HAP-1 (cell line): ENCODE results near the gene RBM6.

Experiments used
- DNase-seq, 2 experiments: peaks; one replicate each; pipeline ENCODE4 v3.0.0-alpha.2; 2016 to 2020; ENCODE audit warnings: low spot score in 2 of 2
- H3K27me3 ChIP-seq: fragments of 250-450 bp; sonication (Bioruptor Pico); 2 replicates; pipeline ENCODE4 v1.5.1; 2020; ENCODE audit warnings: low read depth, mild to moderate bottlenecking, moderate library complexity
- H3K36me3 ChIP-seq: fragments of 250-450 bp; sonication (Bioruptor Pico); replicated peaks from 2 replicates; pipeline ENCODE4 v1.5.1; 2020; ENCODE audit warnings: mild to moderate bottlenecking
- H3K4me1 ChIP-seq: fragments of 250-450 bp; sonication (Bioruptor Pico); 2 replicates; pipeline ENCODE4 v1.5.1; 2020; ENCODE audit warnings: mild to moderate bottlenecking
- H3K4me3 ChIP-seq: fragments of 250-450 bp; sonication (Bioruptor Pico); 2 replicates; pipeline ENCODE4 v1.5.1; 2020; ENCODE audit warnings: mild to moderate bottlenecking, moderate library complexity
- H3K9me3 ChIP-seq: fragments of 250-450 bp; sonication (Bioruptor Pico); 2 replicates; pipeline ENCODE4 v1.5.1; 2020; ENCODE audit warnings: mild to moderate bottlenecking, moderate library complexity
- in situ Hi-C: fragments of 300-500 bp; cut with MboI; formaldehyde crosslinking; loops from 3 replicates; pipeline ENCODE4 v1.14.3; 2020; ENCODE audit warnings: low sequenced_read_pairs, inconsistent platforms, mixed read lengths

Gene RBM6

DNA sequence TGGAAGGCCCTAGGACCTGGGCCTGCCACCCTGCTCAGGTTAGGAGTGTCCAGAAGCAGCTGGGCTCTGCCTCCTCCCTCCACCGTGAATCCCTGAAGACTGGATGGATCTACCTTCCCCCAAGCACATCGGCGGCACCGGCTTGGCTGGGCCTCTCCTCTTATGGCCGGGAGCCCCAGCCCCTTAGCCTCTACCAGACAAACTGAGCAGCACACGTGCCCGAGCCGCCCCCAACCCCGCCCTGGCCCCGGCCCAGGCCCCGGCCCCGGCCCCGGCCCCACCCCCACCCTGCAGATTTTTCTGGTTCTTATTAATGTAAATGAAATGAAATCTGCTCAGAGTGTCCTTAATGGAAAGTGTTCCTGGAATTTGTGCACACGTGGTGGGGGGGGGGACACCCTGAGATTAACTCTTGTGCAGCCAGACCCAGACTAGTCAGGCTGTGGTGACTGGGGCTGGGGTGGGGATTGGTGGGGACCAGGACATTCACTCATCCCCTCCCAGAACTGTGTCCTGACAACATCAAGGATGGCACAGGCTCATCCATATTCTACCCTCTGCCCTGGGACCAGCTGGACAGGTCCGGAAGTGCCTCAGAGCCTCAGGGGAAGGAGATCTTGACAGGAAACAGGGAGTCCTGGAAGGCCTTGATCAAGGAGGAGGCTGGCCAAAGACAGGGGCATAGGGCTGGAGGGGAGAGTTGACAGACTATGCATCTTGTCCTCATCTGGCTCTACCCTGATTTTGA lies 184.3 kb downstream of the RBM6 start:
- in situ Hi-C loops, result loop anchor here (5.0 kb wide), 2 partner anchors 58 to 148 kb away; no protein-coding TSS in a partner anchor
- Histone ChIP-seq H3K9me3 (no peaks in the 10 kb centered on the region), H3K4me3 (no peak overlapping the region), H3K27me3 (no peaks in the 10 kb centered on the region), H3K4me1 (no peaks in the 10 kb centered on the region), H3K36me3 (peaks cover 17% of the 10 kb centered on the region)
- DNase-seq, result no peak

DNA sequence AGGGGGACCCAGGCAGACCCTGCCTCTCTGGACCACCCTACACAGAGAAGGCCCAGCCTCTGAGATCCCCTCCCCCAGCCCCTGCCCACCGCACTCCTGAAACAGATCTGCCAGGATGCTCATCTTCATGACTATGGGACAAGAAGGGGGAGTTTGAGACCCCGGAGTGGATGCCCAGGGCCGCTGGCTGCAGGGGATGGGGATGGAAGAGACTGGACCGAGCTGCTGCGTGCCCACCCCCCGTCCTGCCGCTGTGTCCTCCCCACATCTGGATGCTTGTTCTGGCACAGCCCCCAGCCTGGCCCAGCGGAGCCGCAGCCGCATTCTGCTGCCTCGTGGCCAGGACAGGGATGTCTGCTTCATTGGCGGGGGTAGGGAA lies 184.8 kb downstream of the RBM6 start:
- no peak for DNase-seq
- in situ Hi-C loops, result loop anchor here (5.0 kb wide), 2 partner anchors 58 to 148 kb away; no protein-coding TSS in a partner anchor
- H3K27me3 ChIP-seq, result no peaks in the 10 kb centered on the region

DNA sequence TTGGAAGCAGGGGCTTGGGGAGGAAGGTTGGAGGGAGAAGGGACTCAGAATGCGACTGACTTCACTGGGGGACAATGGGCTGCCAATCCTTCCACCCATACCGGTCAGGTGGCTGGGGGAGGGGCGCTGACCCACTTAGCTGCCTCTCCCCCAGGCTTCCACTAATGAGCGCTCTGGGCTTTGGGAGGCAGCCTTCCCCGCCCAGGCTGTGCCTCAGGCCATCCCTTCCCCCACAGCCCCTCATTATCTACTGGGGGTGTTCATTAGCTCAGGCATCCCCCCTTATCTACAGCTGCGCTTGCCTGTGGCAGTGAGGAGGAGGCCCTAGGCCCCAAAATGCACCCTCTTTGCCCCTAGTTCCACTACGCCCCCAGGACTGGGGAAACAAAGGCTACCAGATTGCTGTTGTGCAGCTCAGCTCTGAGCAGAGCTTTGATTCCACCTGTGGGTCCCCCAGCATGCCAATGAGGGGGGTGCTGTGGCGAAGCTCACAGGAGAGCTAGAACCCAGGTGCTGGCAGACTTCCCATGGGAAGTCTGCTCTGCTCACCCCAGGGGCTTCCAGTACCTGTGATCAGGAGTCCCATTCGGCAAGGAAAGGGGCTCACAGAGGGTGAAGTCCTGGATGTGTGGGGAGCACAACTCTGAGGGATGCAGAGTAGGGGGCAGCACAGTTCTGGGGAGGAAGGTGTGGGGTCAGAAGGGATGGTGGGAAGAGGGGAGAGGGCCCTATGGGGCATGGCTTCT lies 185.8 kb downstream of the RBM6 start:
- H3K4me3 ChIP-seq, result no peak overlapping the region
- peaks cover 5% of the 10 kb centered on the region for H3K36me3 ChIP-seq
- in situ Hi-C loops, result no loop called here
- DNase-seq, result no peak
- no peaks in the 10 kb centered on the region for H3K27me3 ChIP-seq
- no peaks in the 10 kb centered on the region for H3K9me3 ChIP-seq
- H3K4me1 ChIP-seq, result no peaks in the 10 kb centered on the region

More for the DNA sequence above, 184.8 kb downstream of the RBM6 start:
- Histone ChIP-seq H3K4me1 (no peaks in the 10 kb centered on the region), H3K9me3 (no peaks in the 10 kb centered on the region), H3K4me3 (no peak overlapping the region), H3K36me3 (peaks cover 15% of the 10 kb centered on the region)

- Histone ChIP-seq H3K4me3 (no peak overlapping the region), H3K9me3 (no peaks in the 10 kb centered on the region), H3K27me3 (no peaks in the 10 kb centered on the region), H3K36me3 (no peaks in the 10 kb centered on the region; the same call in 1 of the 2 replicates), H3K4me1 (no peaks in the 10 kb centered on the region)
- DNase-seq, result no peak
- in situ Hi-C loops, result no loop called here
Measured at GRCh38 chr3:50126287-50127211, 186.6 kb downstream of the RBM6 start.
